Activated CD4-positive, CD25-positive, alpha-beta regulatory T cell (primary cell): ENCODE data around the gene PTPN22.
"Not testable (repeated sequence)": the region's sequence is repeated elsewhere in the genome, so short reads cannot be mapped to it uniquely, and the experiment has no call there.

Experiments used
- DNase-seq, 4 experiments: peaks; one replicate each; lab custom pipeline; 2025; lab: John Stamatoyannopoulos, UW

PTPN22 gene

DNA sequence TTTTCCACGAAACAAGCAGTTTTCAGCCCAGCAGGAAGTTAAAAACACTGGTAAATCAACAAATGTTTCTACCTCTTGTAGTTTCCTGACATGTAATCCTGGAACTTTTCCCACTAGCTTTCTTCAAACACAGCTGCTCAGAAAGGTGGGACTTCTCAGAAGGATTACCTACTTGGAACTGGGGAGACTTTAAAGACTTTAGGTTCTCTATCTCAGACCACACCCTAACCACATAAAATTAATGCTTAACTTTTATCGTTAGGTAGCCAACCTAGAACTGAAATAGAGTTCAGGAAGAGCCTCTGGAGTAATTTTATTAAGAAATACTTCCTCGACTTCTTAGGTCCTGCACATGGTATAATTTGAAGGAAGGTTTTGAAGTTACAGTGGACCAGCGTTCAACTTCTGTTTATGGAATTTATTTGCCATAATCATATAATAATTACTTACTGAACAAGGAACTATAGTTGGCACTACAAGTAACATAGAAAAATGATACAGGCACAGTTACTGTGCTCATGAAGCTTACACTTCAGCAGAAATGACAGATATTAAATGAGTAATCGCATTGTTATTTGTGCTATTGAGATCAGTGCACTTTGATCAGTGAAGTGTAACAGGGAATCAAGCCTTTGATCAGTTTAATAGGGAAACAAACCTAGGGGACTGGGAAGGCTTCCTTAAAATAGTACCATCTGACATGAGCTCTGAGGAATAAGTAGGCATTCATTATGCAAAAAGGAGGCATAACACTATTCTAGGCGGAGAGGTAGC lies 16.1 kb upstream of the PTPN22 start, which contains the start of gene BCL2L15:
TSS of gene BCL2L15 (minus strand) at position 180 of the 774 bp plus-strand sequence. CDS start 206 bp downstream, outside the sequence.
- no peak for DNase-seq

DNA sequence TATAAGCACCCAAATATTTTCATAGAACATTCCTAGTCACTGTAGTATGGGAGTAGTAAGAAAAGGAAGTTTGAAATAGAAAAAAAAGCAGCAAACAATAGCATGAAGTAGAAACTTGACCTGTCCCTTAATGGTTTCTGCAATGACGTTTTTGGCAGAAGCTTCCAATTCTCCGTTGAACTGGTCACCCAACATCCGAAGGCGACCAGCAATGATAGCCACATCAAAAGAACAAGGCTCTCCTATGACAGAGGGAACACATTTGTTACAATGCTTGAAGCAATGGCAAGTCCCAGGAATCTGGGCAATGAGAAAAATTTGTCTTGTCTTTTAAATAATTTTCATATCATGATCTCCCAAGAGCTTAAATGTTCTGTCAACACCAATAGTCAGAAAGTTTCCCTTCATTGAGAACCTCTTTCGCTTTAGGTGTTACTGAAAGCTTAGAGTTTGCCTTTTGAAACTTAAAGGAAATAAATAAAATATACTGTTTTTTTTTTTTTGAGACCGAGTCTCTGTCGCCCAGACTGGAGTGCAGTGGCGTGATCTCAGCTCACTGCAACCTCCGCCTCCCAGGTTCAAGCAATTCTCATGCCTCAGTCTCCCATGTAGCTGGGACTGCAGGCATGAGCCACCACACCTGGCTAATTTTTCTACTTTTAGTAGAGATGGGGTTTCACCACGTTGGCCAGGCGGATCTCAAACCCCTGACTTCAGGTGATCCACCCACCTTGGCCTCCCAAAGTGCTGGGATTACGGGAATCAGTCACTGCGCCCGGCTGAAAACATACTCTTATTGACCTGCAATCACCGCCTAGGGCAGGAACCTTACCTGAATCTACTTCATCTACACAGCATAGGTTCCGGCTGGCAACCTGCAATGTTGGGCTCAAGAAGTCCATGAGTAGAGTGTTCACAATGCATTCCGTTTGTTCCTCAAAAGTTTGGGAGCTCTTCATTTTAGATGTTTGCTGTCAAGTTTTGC lies 15.2 kb upstream of the PTPN22 start:
- DNase-seq = no peak

DNA sequence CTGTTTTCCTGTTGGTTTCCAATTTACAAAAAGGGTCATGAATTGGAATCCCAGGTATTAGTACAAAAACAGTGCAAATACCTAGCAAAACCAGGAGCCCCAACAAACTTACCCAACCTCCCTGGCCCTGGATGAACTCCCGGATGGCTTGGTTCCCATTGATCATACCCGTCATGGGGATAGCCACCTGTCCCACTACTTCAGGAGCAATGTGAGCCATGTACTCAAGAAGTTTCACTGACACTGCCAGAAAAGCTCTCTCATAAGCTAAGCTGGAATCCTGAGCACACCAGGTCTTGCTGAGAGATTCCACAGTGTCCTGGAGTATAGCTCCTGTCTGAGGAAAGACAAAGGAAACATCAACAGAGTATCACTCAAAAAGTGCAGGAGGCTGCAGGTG lies 10.1 kb upstream of the PTPN22 start:
- DNase-seq = no peak

DNA sequence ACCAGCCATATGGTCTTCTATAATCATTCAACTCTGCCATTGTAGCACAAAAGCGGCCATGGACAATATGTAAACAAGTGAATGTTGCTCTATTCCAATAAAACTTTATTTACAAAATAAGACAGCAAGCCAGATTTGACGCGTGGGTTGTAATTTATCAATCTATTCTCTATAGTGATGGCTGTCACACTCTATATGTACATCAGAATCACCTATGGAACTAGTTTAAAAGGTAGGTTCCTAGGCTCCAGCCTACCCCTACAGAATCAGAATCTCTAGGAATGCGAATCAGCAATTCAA lies 8.2 kb upstream of the PTPN22 start:
- DNase-seq = no peak

DNA sequence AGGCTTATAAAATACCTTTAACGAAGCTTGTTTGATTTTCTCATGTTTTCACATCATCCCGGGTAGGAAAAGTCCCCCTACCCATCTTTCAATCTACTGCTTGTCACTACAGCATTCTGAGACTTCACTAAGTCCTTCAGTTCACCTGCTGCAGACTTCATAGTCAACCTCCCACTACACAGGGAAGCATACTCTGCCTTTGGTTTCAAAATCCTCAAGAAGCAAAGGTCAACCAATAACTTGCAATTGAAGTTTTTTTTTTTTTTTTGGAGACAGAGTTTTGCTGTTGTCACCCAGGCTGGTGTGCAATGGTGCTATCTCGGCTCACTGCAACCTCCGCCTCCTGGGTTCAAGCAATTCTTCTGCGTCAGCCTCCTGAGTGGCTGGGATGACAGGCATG lies 4.7 kb upstream of the PTPN22 start:
- no peak for DNase-seq

DNA sequence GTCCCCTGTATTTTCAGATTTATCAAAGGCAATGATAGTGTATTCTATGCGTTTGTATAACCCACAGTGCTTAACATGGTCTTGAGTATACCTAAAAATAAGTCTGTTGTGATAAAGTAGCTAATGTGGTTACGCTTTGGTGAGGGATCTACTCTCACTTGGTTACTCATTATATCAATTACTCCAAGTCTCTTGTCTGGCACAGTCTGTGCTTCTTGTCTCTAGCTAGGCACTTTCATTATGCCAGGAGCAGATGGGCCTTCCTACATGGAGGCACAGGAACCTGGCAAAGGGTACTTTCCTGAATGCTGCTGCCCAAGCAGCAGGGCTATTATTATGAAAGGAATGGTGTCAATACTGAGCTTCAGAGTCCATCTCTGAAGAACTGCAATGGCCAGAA lies 4.2 kb upstream of the PTPN22 start:
- DNase-seq = no peak

DNA sequence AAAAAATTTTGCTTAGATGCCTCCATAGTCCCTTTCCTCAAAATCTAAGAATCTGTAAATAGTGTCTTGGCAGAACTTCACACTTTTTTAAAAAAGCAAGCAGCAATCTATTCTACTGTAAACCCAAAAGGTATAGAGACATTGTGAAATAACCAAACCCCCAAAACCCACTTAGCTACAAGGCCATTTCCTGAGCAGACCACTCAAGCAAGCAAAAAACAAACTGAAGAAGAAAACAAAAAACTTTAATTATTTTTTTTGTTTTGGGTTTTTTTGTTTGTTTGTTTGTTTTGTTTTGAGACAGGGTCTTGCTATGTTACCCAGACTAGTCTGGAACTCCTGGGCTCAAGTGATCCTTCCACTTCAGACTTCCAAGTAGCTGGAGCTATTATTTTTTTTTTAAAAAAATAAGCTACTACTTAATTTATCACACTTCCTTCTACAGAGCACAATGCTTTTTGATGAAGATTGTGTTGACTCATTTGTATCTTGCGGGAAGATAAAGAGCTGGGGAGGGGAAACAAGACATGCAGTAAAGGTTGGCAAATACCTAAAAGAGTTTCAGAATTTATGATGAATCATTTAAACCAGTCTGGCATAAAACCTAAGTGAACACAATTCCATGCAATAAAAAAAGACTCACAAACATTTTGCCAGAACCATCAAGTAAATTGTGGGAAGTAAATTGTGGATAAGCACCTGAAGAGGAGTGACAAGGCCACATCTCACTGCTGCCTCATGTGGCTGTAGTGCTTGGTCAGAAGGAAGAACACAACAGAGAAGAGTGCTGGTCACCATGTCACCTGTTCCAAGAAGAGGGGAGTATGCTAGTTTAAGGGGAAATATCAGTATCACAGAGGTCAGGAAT lies 2.7 kb upstream of the PTPN22 start:
- no peak for DNase-seq

DNA sequence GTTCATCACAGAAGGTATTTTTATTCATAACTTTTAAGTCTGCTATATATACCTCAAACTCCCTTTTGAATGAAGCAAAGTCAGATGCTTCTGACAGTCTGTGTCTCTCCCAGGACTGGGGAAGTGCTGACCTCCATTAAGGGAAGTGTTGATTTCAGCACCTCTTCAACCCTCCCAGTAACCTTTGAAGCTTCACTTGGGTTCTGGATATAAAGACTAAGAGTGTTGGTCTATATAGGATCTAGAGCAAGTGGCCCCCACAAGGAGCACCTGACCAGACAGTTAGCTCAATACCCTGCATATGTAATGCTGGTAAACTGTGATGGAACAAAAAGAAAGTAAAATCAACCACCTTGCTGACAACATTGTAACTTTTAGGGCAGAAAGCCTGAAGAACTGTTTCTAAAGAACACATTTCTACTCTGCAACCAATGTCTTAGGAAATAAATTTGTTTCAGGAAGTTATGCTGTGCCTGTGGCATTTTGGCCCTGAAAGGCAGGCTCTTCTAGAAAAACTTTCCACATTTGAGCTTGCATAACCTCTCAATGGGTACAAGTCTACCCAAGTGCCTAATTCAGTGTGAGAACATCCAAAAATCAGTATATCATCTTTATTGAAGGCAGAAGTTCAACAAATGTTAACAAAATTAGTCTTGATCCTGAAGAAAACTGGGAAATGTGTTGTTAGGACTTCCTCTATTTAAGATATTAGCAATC lies 865 bp upstream of the PTPN22 start:
- DNase-seq = no peak

DNA sequence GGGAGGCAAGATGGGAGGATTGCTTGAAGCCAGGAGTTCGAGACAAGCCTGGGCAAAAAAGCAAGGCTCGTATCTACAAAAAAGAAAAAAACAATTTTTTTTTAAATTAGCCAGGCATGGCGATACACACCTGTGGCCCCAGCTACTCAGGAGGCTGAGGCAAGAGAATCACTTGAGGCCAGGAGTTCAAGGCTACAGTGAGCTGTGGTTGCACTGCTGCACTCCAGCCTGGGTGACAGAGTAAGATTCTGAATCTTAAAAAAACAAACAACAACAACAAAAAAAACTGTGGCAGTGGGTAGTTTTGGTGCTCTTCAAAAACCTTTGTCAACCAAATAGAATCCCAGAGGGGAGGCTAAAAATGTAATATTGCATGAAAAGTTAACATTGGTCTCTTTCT lies 734 bp downstream of the PTPN22 start:
- DNase-seq = no peak

DNA sequence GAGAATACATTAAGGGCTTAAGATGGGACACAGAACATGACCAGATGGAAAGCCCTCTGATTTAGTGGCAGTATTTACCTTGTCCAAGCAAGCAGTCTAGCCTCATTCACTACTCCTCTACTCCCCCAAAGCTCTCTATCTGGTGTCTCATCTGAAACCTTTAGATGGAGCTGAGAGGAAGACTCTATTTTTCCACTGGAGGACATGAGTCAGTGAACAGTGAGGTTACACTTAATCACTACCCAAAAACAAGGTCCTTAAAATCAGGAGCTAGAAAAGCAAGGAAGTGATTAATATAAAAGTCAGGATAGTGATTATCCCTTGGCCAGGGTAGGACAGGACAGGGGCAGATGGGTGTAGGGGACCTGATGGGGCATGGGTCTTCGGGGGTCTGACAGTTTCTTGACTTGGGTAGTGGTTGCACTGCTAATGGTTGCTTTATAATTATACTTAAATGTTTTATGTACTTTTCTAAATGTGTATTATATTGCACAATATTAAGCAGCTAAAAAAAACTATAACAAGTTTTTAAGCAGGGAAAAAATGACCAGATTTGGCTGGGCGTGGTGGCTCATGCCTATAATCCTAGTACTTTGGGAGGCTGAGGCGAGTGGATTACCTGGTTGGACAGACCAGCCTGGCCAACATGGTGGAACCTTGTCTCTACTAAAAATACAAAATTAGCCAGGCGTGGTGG lies 3.0 kb downstream of the PTPN22 start:
- no peak for DNase-seq

DNA sequence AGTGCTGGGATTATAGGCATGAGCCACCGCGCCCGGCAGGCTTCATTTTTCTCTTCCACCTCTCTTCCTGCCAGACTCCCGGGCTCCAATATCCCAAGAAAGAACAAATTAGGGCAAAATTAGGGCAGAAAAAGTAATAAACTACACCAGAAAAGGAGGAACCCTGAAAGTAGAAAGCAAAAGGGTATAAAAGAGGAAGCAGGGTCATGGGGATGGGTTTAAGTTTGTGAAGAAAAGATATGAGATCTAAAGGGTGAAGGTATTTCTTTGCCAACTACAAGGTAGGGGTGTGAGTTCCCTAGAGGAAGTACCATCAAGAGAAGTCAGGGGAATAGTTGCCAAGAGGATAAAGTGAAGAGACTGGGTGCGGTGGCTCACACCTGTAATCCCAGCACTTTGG lies 9.9 kb downstream of the PTPN22 start:
- DNase-seq = no peak

DNA sequence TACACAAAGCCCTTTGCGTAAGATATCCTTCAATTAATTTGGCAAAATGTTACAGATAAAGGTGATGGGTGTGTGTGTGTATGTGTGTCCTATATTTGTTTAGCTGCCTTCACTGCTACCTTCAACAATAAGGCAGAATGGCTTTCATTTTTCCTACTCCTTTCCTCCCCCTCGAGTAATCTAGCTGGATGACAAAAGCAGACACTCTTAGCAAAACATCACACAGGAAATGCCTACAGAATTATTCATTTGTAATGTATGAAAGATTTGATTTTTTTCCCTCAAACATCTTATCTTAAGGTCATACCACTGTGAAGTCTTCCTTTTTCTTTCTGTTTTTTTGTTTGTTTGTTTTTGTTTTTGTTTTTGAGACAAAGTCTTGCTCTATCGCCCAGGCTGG lies 10.6 kb downstream of the PTPN22 start:
- no peak for DNase-seq

DNA sequence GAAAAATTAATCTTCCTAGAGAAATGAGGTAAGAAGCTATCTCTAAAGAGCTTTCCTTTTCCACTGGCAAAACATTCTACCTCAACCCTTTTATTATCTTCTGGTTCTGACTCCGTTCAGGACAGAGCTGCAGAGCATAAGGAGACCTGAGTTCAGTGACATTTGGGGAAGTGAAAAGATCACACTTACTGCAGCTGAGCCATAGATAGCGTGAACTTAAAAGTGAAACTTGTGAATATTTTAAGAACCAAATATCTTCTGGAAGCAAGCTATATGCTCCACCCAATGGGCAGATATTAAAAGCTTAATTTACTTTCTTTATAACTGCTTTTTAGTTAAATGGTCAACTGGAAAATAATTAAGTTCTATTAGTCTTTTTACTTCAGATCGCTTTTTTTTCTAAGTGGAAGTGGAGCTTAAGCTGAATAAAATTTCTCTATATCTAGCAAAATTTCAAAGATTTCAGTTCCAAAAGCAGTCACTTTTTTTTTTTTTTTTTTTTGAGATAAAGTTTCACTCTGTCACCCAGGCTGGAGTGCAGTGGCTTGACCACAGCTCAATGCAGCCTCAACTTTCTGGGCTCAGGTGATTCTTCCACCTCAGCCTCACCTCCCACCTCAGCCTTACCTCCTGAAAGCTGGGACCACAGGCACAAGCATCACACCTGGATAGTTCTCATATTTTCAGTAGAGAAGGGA lies 11.9 kb downstream of the PTPN22 start:
- DNase-seq = no peak

DNA sequence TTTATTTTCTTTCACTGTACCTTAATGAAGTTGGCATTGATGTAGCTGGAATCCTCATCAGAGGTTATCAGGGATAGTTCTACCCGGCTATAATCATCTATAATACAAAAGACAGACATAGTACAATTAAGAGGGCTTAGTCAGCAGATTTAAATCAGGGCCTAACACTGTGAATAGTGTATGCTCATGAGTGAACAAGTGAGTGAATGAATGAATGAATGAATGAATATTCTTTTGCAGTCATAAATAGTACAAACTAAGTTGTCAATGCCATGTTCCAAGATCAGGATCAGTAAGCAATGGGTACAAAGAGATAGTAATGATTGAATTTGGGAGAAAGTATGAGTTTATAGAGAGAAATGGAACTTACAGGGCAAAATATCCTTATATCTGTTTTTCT lies 12.5 kb downstream of the PTPN22 start:
- no peak for DNase-seq

DNA sequence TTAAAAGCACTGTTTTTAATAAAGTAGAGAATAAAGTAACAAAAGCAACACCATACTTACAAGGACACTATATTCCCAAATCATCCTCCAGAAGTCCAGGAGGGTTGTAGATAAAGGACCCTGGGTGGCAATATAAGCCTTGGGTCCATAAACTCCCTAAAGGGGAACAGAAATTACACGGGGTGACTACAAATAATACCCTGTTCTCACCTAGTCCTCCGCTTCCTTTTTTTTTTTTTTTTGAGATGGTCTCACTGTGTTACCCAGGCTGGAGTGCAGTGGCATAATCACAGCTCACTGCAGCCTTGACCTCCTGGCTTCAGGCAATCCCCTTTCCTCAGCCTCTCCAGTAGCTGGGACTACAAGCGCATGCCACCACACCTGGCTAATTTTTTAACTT lies 13.1 kb downstream of the PTPN22 start:
- DNase-seq = no peak

DNA sequence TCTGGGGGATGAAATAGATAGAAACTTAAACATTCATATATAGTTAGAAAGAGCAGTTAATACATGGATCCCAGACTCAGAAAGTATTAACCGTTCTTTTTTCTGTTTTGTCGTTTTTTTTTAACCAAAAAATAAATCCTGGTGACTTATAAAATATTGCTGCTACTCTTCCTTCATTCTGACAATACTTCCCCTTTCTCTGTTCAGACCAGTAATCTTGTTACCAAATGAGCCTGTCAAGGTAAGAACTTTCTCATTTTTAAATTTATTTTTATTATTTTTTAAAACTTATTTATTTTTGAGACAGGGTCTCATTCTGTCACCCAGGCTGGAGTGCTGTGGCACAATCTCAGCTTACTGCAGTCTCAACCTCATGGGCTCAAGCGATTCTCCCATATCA lies 13.7 kb downstream of the PTPN22 start:
- no peak for DNase-seq

DNA sequence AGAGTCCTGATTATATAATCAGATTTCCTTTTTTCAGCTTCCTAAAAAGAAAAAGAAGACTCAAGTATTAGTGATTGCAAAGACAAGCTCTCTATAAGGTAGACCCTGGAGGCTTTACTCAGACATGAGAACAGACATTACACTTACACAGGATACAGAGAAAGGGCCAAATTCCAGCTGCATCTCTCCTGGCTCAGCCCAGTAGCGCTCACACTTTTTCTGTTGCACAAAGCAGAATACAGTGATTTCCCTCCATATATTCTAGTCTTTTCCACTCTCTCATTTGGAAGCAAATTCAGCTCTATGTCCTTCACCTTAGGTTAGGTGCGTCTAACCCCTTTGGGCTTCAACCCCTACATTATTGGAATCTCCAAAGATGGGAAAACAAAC lies 15.1 kb downstream of the PTPN22 start:
- DNase-seq = no peak

DNA sequence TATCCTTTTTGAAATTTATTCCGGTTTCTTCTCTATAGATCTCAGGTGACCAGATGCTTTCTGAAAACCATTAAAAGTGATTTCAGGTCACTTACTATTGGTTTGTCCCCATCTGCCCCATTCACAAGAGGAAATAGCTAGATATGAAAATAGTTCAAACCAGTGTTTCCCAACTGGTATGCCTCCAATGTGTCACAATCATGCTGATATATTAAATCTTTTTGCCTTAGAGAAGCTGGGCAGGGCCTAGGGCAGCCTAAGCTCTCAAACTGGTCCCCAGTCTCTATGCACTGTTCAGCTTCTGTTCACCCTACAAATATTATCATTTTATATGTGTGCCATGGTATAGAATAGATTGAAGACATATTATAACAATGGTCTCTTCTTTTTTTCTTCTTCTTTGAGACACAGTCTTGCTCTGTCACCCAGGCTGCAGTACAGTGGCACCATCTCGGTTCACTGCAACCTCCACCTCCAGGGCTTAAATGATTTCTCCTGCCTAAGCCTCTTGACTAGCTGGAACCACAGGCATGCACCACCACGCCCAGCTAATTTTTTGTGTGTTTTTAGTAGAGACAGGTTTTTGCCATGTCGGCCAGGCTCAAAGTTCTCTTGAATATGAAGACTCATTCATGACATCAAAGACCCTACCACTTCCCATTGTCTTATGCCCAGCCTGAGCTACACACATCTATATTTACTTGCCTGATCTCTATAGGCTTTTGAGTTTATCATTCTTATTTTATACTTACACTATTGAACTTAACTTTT lies 15.7 kb downstream of the PTPN22 start:
- DNase-seq = no peak

DNA sequence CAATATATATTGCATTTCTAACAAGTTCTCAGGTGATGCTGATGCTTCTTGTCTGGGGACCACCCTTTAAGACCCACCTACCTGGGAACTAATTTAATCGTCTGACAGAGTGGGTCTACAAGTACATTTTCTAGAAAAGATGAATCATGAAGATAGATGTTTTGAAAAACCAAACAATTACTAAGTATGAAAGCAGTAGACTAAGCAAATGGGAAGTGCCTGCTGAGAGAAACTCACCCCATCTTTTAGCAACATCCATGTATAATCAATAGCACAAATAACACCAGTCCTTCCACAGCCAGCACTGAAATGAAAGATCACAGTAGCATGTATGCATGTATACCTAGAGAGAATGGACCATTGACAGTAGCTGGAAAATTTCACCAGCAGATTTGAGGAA lies 17.3 kb downstream of the PTPN22 start:
- DNase-seq = no peak

DNA sequence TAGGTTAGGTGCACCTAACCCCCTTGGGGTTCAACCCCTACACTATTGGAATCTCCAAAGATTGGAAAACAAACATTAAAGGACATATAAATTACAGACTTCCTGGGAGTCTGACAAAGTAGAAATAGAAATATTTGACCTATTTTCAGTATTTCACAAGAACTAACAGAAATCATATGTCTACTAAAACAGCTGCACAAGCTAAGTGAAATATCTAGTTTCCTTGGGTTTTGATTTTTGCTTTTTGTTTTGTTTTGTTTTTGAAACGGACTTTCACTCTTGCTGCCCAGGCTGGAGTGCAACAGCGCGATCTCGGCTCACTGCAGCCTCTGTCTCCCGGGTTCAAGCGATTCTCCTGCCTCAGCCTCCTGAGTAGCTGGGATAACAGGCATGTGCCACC lies 18.8 kb downstream of the PTPN22 start:
- not testable (repeated sequence) for DNase-seq
